CD1c-positive myeloid dendritic cell (primary cell): ENCODE data around the gene FBXL15.

ENCODE experiments used
- DNase-seq: peaks from one replicate; pipeline ENCODE4 v3.0.0-alpha.2; 2016; ENCODE audit errors: extremely low spot score

Gene FBXL15, protein sequence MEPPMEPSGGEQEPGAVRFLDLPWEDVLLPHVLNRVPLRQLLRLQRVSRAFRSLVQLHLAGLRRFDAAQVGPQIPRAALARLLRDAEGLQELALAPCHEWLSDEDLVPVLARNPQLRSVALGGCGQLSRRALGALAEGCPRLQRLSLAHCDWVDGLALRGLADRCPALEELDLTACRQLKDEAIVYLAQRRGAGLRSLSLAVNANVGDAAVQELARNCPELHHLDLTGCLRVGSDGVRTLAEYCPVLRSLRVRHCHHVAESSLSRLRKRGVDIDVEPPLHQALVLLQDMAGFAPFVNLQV

DNA sequence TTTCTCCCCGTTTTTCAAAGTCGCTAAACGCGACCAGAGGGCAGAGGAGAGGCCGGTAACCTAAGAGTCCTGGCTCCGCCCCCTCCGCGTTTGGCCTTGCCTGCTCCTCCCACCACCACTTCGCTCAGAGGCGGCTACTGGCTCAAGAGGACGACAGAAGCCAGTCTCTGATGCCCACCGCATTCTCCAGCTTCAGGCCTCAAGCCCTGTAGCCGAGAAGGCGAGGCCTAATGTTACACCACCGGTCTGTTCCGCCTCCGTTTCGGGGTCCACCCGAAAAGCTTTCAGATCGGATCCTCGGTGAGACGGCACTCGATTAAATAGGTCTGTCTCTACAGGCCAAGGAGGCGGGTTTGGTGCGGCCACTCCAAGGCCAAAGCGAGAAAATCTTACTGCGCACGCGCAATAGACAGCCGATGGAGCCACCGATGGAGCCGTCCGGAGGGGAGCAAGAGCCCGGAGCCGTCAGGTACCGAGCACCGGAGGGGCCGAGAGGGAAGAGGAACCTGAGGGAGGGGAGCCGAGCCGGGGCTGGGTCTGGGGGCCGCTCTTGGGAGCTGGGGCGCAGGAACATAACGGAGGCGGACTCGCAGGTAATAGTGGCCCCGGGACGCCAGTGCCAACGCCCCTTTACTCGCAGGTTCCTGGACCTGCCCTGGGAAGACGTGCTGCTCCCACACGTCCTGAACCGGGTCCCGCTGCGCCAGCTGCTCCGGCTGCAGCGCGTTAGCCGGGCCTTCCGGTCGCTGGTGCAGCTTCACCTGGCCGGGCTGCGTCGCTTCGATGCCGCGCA lies at the start of gene FBXL15:
TSS of gene FBXL15 (plus strand) at position 123 of the 793 bp plus-strand sequence. CDS start at position 417, 294 bp downstream.
- DNase-seq = peak; percentile 99

DNA sequence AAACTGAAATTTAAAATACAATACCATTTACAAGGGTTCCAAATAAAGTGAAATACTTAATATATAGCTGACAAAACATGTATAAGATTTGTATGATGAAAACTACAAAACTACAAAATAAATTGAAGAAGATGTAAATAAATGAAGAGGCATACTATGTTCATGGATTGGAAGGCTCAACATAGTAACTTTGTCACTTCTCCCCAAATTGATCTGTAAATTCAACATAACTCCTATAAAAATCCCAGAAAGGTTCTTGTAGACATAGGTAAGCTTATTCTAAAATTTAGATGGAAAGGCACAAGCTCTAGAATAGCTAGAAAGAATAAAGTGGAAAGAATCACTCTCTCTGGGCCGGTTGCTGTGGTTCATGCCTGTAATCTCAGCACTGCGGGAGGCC lies 49.3 kb upstream of the FBXL15 start:
- DNase-seq = no peak

DNA sequence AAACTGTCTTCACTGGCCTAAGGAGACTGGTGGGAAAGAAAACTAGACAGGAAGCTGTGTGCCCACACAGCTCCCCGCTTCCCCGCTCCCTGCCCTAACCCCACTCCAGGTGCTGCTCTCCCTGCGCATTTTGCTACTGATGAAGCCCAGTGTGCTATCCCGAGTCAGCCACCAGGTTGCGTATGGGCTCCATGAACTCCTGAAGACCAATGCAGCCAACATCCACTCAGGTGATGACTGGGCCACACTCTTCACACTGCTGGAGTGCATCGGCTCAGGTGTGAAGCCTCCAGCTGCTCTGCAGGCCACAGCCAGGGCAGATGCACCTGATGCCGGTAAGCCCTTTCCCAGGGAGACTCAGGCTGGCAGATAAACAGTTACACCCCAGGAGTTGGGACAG lies 45.4 kb upstream of the FBXL15 start:
- no peak for DNase-seq

DNA sequence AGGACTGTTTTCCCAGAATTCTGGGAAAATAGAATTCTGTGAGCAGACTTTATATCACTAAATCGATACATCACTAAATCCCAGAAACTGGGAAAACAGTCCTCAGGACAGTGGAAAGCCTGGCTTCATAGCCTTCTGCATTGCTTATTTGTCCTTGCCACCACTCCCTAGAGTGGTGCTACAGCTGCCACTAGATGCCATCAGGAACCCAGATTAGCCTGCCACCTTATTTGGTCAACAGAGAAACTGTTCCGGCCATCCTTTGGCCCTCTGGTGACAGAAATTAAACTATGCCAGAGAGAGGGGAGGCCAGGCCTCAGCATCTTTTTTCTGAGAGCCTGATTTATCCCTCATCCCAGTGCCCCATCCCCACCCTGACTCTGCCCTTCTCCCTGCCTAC lies 44.8 kb upstream of the FBXL15 start:
- no peak for DNase-seq

DNA sequence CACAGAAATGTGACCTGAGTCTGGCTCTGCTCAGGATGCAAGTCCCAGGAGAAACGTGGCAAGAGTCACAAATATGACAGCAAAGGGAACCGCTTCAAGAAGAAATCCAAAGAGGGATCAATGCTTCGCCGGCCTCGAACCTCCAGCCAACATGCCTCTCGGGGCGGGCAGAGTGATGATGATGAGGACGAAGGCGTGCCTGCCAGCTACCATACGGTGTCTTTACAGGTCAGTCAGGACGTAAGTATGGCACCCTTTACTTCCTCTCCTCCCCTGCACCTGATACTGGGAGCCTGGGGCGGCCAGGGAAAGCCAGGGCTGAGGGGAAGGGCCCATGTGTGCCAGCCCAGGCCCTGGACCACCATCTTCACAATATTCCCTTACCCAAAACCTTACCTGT lies 43.7 kb upstream of the FBXL15 start:
- DNase-seq = no peak

DNA sequence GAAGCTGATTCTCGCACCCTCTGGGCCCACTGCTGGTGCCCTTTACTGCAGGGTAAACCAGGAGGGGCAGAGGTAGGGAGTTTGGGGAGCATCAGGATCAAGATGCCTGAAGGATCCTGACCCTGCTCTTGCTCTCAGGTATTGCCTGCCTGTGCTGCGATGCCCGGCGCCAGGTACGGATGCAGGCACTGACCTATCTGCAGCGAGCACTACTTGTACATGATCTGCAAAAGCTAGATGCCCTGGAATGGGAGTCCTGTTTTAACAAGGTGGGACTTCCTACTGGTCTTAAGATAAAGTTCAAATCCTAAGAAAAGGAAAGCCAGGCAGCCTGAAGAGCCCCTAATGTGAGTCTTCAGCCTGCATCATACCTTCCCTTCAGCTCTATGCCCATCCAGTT lies 41.3 kb upstream of the FBXL15 start:
- no peak for DNase-seq

DNA sequence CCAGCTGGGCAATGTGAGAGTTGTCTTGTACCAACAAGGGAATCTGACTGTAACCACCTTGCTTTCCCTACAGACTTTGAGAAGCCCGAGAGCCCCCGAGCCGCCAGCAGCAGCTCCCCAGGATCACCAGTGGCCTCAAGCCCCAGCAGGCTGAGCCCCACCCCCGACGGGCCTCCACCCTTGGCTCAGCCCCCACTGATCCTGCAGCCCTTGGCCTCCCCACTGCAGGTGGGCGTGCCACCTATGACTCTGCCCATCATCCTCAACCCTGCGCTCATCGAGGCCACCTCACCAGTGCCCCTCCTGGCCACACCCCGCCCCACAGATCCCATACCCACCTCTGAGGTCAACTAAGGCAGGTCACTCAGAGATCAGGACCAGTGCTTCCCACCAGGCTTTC lies 38.7 kb upstream of the FBXL15 start:
- no peak for DNase-seq

DNA sequence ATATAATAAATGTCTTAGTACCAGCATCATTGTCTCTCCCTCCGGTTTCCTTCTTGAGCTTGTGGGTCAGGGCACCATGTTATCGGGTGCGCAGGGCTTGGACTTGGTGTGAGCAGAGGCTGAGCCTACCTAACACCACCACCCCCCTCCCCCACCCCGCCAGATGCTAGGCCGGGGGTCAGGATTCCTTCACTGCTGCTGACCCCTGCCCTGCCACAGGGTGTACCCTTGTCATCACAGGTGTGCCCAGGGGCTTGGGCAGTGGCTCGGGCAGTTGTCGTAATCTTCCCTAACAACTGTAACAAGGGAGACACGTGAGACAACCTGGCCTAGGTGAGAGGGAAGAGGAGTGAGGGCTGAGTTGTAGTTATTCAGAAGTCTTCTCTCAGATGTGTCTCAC lies 37.8 kb upstream of the FBXL15 start:
- DNase-seq = no peak

DNA sequence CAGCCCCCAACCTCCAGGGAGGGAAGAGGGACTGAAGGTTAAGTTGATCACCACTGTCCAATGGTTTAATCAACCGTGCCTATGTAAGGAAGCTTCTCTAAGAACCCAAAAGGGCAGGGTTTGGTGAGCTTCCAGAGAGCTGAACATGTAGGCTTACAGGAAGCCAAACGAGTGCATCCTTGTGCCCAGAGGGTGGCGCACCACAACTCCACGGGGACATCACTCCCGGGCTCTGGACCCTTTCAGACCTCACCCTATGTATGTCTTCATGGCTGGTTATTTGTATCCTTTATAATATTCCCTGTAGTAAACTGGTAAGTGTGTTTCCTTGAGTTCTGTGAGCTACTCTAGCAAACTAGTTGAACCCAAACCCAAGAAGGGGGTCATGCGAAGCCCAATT lies 36.6 kb upstream of the FBXL15 start:
- DNase-seq = peak; percentile 10

DNA sequence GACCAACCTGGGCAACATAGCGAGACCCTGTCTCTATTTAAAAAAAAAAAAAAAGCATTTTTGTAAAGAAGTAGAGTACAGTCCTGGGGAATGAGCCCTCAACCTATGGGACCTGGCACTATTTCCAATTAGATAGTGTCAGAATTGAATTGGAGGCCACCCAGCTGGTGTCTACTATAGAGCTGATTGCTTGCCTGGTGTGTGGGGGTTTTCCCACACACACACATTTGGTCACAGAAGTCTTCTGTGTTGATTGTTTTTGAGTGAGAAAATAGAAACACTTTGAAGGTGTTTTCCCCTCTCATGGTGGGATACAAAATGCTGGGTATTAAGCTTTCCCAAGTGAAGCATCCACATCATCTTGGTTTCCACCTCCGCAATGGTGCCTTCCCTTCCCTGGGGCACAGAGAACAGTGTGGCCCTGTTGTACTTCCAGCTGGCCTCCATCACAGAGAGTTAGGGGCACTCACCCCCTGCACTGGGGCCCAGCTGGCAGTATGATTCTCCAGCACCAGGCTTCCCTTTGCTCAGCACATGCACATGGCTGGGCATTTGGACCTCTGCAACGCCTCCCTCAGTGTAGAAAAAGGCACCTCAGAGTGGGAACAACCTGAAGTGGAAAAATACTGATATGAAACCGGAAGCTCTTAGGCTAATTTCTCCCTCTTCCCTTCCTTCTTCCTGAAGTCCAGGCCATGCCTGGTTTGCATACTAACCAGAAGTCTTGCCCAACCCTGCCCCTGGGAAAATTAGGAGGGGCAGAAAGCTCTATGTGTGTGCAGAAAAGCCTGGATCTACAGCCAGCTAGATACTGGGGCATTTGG lies 35.8 kb upstream of the FBXL15 start:
- DNase-seq = peak; percentile 11

DNA sequence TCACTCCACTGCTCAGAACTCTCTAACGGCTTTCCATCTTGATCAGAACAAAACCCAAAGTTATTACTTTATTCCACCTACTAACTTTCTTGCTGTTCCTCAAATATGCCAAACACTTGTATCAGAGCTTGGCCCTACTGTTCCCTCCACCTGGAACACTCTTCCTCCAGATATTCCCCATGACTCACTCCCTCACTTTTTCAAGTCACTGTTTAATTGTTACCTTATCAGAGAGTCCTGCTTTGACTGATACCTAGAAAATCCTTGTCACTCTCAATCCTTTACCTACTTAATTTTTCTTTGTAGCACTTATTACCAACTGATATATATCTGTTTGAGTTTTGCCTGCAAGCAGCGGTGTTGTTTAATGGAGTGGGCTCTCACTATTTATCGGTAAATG lies 30.7 kb upstream of the FBXL15 start:
- DNase-seq = no peak

DNA sequence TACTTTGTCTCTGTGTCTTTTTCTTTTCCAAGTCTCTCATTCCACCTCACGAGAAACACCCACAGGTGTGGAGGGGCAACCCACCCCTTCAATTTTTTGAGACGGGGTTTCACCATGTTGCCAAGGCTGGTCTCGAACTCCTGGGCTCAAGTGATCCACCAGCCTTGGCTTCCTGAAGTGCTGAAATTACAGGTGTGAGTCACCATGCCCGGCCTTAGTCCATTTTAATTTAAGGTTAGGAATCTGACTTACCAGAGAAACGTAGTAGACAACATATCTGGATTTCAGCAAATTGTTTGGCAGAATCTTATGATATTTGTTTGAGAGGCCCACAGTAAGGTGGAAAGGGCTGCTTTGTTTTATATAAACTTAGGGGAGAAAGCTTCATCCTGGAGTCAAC lies 28.3 kb upstream of the FBXL15 start:
- no peak for DNase-seq

DNA sequence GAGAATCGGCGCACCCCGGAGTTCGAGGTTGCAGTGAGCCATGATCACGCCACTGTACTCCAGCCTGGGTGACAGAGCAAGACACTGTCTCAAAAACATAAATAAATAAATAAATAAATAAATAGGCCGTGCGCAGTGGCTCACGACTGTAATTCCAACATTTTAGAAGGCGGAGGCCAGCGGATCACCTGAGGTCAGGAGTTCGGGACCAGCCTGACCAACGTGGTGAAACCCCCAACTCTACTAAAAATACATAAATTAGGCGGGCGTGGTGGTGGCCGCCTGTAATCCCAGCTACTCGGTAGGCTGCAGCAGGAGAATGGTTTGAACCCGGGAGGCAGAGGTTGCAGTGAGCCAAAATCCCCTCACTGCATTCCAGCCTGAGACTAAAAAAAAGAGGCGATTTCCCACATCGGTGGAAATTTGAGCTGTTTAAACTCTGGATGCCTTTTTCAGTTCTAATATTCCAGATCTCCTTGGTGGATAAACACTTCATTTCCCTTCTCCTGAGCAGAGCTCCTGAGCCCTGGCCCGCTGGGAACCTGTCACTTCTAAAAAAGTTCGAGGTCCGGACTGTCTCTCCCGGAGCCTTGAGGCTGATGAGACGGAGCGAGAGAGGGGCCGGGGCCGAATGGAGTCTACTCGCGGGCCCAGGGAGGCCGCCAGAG lies 27.1 kb upstream of the FBXL15 start:
- DNase-seq = no peak

DNA sequence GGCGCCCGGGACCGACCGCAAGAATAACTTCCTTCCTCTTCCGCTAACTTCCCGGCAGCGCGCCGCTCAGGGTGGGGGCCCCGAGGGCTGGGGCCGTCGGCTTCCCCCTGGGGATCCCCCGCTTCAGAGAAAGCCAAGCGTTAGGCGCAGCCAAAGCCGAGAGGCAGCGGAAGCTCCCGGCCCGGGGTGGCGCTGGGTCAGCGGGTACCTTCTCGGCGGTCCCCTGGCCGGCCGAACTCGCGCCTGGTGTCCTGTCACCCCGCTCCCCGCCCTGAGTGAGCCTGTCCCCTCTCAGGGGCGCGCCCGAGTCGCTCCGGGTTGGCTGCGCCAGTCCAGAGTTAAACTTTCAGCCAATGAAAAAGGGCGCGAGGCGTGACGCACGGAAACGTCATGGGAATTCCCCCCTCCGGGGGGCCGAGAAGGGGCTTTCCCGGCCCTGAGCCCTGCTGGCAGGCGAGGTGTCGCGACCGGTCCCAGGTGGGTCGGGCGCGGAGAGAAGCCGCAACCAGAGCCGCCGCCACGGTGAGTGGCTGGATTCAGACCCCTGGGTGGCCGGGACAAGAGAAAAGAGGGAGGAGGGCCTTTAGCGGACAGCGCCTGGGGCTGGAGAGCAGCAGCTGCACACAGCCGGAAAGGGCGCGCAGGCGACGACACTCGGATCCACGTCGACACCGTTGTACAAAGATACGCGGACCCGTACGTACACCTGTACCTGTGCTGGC lies 26.4 kb upstream of the FBXL15 start:
- peak; percentile 99 for DNase-seq

DNA sequence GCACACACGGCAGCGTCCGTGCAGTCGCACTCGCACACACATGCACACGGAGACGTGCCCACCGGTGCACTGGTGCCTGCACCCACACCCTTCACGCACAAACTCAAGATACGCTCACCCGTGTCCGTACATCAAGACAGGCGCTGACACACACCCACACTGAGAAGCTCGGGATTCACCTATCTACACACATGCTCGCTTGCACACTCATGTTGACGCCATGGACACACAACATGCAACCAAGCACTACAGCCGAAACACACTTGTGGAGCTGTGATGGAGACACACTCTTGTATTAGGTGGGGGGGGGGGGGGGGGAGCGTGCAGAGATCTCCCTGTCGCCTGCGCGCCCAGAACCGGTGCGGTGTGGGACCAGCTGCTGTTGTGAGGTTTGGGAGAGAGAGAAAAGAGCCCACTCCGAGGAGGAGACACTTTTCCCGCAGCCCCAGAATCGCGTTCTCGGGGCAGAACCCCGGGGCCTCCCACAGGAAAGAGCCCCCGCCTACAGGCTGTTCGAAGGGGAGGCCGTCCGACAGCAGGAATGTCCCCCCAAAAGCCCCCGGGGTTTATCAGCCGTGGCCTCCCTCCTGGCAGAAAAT lies 25.7 kb upstream of the FBXL15 start:
- DNase-seq = peak; percentile 58

DNA sequence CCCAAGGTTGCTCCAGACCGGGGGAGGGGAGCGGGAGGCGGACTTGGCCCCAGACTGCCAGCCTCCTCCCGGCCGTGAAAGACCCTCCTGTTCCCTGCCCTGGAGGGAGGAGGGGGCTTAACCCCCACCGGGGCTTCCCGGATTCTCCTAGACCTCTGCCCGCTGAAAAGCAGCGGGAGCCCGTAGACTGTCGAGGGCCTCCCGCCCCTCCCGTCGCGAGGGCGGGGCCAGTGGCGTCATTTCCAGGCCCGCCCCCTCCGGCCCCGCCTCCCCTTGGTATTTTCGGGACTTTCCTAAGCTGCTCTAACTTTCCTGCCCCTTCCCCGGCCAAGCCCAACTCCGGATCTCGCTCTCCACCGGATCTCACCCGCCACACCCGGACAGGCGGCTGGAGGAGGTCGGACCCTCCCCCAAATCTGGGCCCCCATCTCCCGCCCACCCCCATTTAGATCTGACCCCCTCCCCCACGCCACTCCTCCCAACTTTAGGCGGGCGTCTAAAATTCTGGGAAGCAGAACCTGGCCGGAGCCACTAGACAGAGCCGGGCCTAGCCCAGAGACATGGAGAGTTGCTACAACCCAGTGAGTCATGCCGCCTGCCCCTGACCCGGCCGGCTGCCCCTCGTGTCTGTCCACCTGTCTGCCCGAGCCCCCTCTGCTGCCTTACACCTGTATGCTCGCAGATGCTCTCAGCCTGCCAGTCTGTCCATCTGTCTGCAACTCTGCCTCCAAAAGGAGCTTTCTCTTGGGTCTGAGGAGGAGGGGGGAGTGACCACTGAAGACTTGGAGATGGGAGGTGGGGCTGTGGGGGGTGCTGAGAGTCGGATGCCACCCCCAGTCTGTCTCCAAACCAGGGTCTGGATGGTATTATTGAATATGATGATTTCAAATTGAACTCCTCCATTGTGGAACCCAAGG lies 25.0 kb upstream of the FBXL15 start, which contains the start of gene NFKB2:
TSS of gene NFKB2 (plus strand) at position 306 of the 917 bp plus-strand sequence. CDS start at position 561, 255 bp downstream.
- DNase-seq = peak; percentile 97

DNA sequence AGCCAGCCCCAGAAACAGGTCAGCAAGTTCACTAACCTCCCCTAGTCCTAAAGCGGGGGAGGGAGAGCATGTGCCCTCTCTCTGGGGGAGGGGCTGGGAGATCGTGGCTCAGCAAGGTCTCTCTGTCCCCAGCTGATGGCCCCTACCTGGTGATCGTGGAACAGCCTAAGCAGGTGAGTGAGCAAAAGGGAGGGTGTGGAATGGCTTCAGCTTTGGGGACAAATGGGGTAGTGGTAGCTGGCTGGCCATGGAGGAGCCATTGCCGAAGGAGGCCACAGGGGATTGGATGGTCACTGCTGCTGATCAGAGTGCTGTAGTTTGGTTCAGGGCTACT lies 24.4 kb upstream of the FBXL15 start:
- DNase-seq = no peak

DNA sequence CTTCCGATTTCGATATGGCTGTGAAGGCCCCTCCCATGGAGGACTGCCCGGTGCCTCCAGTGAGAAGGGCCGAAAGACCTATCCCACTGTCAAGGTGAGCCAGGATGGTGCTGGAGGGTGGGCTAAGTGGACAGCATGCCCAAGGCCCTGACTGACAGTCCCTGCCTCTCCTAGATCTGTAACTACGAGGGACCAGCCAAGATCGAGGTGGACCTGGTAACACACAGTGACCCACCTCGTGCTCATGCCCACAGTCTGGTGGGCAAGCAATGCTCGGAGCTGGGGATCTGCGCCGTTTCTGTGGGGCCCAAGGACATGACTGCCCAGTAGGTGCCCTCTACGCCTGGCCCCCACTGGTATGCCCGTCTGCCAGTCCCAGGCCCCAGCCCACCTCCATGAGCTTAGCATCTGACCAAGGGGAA lies 23.9 kb upstream of the FBXL15 start:
- no peak for DNase-seq
